Common myeloid progenitor, CD34-positive (primary cell): ENCODE measurements around the gene CNOT3.
A peak's percentile ranks its signal among the peaks of the same experiment; 100 is the strongest.

Experiments used
- CTCF ChIA-PET: fragments of 350-600 bp; sonication (Branson Sonifier 250); formaldehyde crosslinking; loops from one replicate; lab custom pipeline; 2021; ENCODE audit warnings: antibody characterized with exemption; lab: Charles Lee
- POLR2A ChIA-PET: fragments of 350-600 bp; sonication (Branson Sonifier 250); formaldehyde crosslinking; loops from one replicate; lab custom pipeline; 2021; ENCODE audit warnings: antibody characterized with exemption; lab: Charles Lee
- DNase-seq, 3 donors: peaks; one replicate each; pipeline versions ENCODE4 v3.0.0 to v3.0.0-alpha.2; 2013
- H3K27ac ChIP-seq, 2 experiments: 1 replicate in 1 of 2; 2 replicates in 1 of 2; pipeline ENCODE4 v1.7.0; 2013; ENCODE audit warnings: inconsistent platforms in 2 of 2, low read length in 2 of 2, mild to moderate bottlenecking in 2 of 2, low read depth in 1 of 2, moderate library complexity in 1 of 2; ENCODE audit not compliant: severe bottlenecking in 2 of 2, insufficient read depth in 1 of 2, poor library complexity in 1 of 2
- H3K27me3 ChIP-seq, 5 experiments: replicated peaks in 2 of 5; 1 replicate in 3 of 5; 2 replicates in 2 of 5; pipeline versions ENCODE4 v1.6.1 to v1.7.0; 2013; ENCODE audit warnings: low read length in 4 of 5, mild to moderate bottlenecking in 2 of 5, moderate library complexity in 2 of 5, inconsistent platforms in 1 of 5; ENCODE audit not compliant: insufficient read depth in 5 of 5, control insufficient read depth in 4 of 5
- H3K36me3 ChIP-seq, 4 experiments: 1 replicate in 2 of 4; 2 replicates in 2 of 4; pipeline versions ENCODE4 v1.6.1 to v1.7.0; 2013; ENCODE audit warnings: low read length in 3 of 4, control low read depth in 1 of 4, mild to moderate bottlenecking in 1 of 4; ENCODE audit not compliant: control insufficient read depth in 4 of 4, insufficient read depth in 4 of 4
- H3K4me1 ChIP-seq, 4 experiments: 1 replicate in 3 of 4; 2 replicates in 1 of 4; pipeline versions ENCODE4 v1.6.1 to v1.7.1; 2013; ENCODE audit warnings: low read length in 3 of 4, mild to moderate bottlenecking in 3 of 4, control low read depth in 1 of 4, inconsistent platforms in 1 of 4, moderate library complexity in 1 of 4; ENCODE audit not compliant: control insufficient read depth in 4 of 4, insufficient read depth in 4 of 4; ENCODE audit errors: control extremely low read depth in 1 of 4
- H3K4me3 ChIP-seq, 7 experiments: 1 replicate in 4 of 7; 2 replicates in 3 of 7; pipeline versions ENCODE4 v1.5.1 to v1.7.0; 2013; ENCODE audit warnings: mild to moderate bottlenecking in 7 of 7, low read length in 6 of 7, moderate library complexity in 6 of 7, inconsistent platforms in 2 of 7, low read depth in 2 of 7, control low read depth in 1 of 7; ENCODE audit not compliant: insufficient read depth in 4 of 7, control insufficient read depth in 1 of 7; ENCODE audit errors: extremely low read depth in 1 of 7
- H3K9me3 ChIP-seq, 5 experiments: 1 replicate in 4 of 5; 2 replicates in 1 of 5; pipeline versions ENCODE4 v1.6.1 to v1.7.1; 2013; ENCODE audit warnings: low read length in 4 of 5, mild to moderate bottlenecking in 2 of 5, inconsistent platforms in 1 of 5, low read depth in 1 of 5, moderate library complexity in 1 of 5; ENCODE audit not compliant: control insufficient read depth in 4 of 5, insufficient read depth in 2 of 5; ENCODE audit errors: control extremely low read depth in 1 of 5
- WGBS: methylation state at CpG from one replicate; pipeline ENCODE4 v1.1.5; 2013; ENCODE audit not compliant: insufficient coverage; 5-methylcytosine and 5-hydroxymethylcytosine counted together

Gene CNOT3

DNA sequence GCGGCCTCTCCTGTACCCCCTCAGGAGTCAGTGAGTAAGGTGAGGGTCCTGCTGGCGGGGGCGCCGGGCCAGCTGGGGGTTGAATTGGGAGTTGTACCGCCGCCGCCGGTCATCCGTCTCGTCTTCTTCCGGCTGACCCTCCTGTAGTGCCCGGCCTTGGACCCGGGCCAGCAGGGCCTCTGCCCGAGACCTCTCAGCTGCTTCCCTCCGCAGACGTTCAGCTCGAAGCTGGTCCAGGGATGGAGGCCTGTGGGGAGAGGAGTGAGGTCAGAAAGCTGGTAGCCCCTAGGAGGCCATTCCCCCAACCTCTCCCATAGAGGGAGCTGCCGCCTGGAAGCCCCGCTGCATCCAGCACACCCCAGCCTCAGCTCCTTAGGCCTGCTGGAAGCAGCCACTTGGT is 18.1 kb downstream of the CNOT3 start:
- Histone ChIP-seq H3K4me3 (no peak overlapping the region), H3K27me3 (no peaks in the 10 kb centered on the region), H3K36me3 (peaks cover 2 to 73% (median 56%) of the 10 kb centered on the region in 4 experiments), H3K4me1 (peaks cover 3 to 29% (median 21%) of the 10 kb centered on the region in 4 experiments), H3K27ac (no peak overlapping the region), H3K9me3 (no peaks in the 10 kb centered on the region)
- 95% methylated on average over 13 of the region's 19 CpGs for WGBS
- POLR2A ChIA-PET: interaction anchor here (1.2 kb wide), 1 partner anchor 14 kb away, joined by 3 read pairs; no protein-coding TSS in a partner anchor
- CTCF ChIA-PET: interaction anchor here (1.6 kb wide), 1 partner anchor 10 kb away, joined by 5 read pairs; no protein-coding TSS in a partner anchor
- DNase-seq: no peak

GRCh38 chr19:54156490-54156889 is 18.9 kb downstream of the CNOT3 start:
- DNase-seq: no peak
- POLR2A ChIA-PET: no interaction called here
- WGBS: 92% methylated on average over 9 of the region's 11 CpGs
- Histone ChIP-seq H3K27ac (no peak overlapping the region), H3K36me3 (peaks cover 2 to 67% (median 50%) of the 10 kb centered on the region in 4 experiments), H3K4me1 (peaks cover 3 to 33% (median 26%) of the 10 kb centered on the region in 4 experiments), H3K27me3 (no peaks in the 10 kb centered on the region), H3K9me3 (no peaks in the 10 kb centered on the region), H3K4me3 (no peak overlapping the region)
- CTCF ChIA-PET: interaction anchor here (1.1 to 1.6 kb wide), 3 partner anchors 11 to 13 kb away, joined by 3 to 5 read pairs (median 4); no protein-coding TSS in a partner anchor

GRCh38 chr19:54156953-54157352 is 19.4 kb downstream of the CNOT3 start:
- Histone ChIP-seq H3K27ac (no peak overlapping the region), H3K4me1 (peaks cover 3 to 37% (median 29%) of the 10 kb centered on the region in 4 experiments), H3K36me3 (peaks cover 2 to 62% (median 48%) of the 10 kb centered on the region in 4 experiments), H3K9me3 (no peaks in the 10 kb centered on the region), H3K27me3 (no peaks in the 10 kb centered on the region), H3K4me3 (no peak overlapping the region)
- POLR2A ChIA-PET: no interaction called here
- DNase-seq: no peak
- WGBS: 100% methylated on average over 3 of the region's 3 CpGs
- CTCF ChIA-PET: interaction anchor here (1.1 to 1.6 kb wide), 4 partner anchors 11 to 18 kb away, joined by 3 to 5 read pairs (median 4); no protein-coding TSS in a partner anchor

DNA sequence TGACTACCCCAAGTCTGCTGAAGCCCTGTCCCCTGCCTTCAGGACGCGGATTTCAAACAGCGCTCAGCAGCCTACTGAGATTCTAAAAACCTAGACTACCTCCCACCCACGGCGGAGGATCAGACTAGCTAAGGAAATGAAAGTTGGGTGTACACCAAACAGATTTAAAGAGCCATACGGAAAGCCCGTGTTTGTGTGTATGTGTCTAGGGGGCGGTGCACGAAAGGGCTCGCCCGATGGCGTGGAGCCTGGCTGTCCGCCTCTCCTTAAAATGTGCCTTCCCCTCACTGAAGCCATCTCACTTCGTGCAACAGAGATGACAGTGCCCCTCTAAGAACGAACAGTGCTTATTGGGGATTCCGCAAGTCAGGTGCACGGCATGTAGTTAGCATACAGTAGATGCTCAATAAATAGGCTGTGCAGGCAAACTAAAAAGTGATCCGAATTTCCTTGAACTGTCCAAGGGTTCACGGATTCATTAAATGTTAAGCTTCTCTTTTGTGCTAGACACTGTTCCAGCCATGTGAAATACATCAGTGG is 21.3 kb downstream of the CNOT3 start:
- H3K4me1 ChIP-seq: peaks cover 5 to 53% (median 36%) of the 10 kb centered on the region in 4 experiments
- WGBS: 4% methylated on average over 13 of the region's 19 CpGs
- H3K27me3 ChIP-seq: peaks cover 0 to 4% (median 0%) of the 10 kb centered on the region in 5 experiments
- H3K9me3 ChIP-seq: no peaks in the 10 kb centered on the region
- peak overlapping the region; percentile 54 to 94 (median 77) for H3K4me3 ChIP-seq
- H3K27ac ChIP-seq: peak overlapping the region; percentile 70 to 90
- POLR2A ChIA-PET: interaction anchor here (0.6 to 2.2 kb wide), 7 partner anchors 9 to 51 kb away, joined by 3 to 10 read pairs (median 5); partner anchors contain the start of genes CNOT3, MBOAT7, PRPF31 and TFPT
- peaks cover 2 to 43% (median 31%) of the 10 kb centered on the region in 4 experiments for H3K36me3 ChIP-seq
- peak in 1 of 3 donors; percentile 13 for DNase-seq
- CTCF ChIA-PET: interaction anchor here (0.7 to 2.5 kb wide), 5 partner anchors 9 to 68 kb away, joined by 3 to 11 read pairs (median 4); partner anchors contain the start of genes CNOT3 and MBOAT7

DNA sequence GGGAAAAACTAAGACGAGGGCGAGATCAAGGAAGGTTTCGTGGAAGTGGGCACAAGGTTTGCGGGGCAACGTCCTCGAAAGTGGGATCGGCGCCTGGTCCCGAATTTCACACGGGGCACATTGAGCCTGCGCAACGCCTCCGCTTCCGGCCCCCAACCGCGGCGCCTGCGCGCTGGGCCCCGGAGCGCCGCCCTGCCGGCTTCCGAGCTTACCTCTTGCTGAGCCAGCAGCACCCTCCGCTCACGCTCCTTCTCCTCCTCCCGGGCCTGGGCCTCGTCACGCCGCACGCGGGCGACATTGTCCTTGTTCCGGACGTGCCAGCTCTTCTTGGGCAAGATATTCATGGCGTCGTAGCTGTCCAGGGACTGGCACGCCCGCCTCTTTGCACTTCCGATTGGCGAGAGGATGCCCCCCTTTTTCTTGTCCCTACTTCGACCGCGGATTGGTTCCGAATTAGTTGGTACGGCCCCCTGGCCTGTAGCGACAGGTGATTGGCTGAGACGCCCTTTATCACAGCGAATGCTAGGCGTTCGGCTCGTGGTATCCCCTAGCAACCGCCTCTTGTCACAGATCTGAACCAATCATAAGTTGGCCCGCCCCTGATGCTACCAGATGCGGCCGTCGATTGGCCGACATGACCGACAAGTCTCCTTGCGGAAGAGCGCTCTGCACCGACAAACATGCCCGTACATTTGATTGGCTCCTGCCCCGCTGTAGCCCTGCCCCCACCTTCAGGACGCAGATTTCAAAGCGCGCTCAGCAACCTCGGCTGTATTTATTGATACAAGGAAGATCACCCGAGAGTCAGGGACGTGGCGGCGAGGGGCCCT is 22.0 kb downstream of the CNOT3 start, which contains the start of gene LENG1:
Gene LENG1, minus strand, starts transcription at position 370 of the 830 bp plus-strand sequence. Its CDS starts 26 bp downstream, at position 344.
- H3K4me3 ChIP-seq: peak within 1 kb of the TSS; percentile 54 to 94 (median 83)
- 0% methylated on average over 70 of the region's 72 CpGs for WGBS

GRCh38 chr19:54160182-54160811 is 22.7 kb downstream of the CNOT3 start:
- DNase-seq: no peak
- 3% methylated on average over 19 of the region's 28 CpGs for WGBS
- Histone ChIP-seq H3K27me3 (peaks cover 0 to 11% (median 0%) of the 10 kb centered on the region in 5 experiments), H3K27ac (peak overlapping the region; percentile 66 to 87), H3K4me1 (peaks cover 5 to 52% (median 45%) of the 10 kb centered on the region in 4 experiments), H3K4me3 (peak overlapping the region; percentile 54 to 94 (median 83)), H3K36me3 (peaks cover 2 to 29% (median 19%) of the 10 kb centered on the region in 4 experiments), H3K9me3 (peaks cover 0 to 3% (median 0%) of the 10 kb centered on the region in 5 experiments)
- POLR2A ChIA-PET: interaction anchor here (2.0 to 2.2 kb wide), 3 partner anchors 23 to 47 kb away, joined by 7 to 10 read pairs (median 9); partner anchors contain the start of genes CNOT3 and MBOAT7
- CTCF ChIA-PET: interaction anchor here (1.5 to 2.5 kb wide), 2 partner anchors 9 to 22 kb away, joined by 3 to 9 read pairs; partner anchors contain the start of gene CNOT3

More for the DNA sequence above, 22.0 kb downstream of the CNOT3 start, which contains the start of gene LENG1:
- Histone ChIP-seq H3K36me3 (peaks cover 2 to 36% (median 25%) of the 10 kb centered on the region in 4 experiments), H3K4me1 (peaks cover 5 to 58% (median 43%) of the 10 kb centered on the region in 4 experiments), H3K27ac (peak within 1 kb of the TSS; percentile 70 to 90), H3K9me3 (no peaks in the 10 kb centered on the region), H3K27me3 (peaks cover 0 to 10% (median 0%) of the 10 kb centered on the region in 5 experiments)
- peak; percentile 100 for DNase-seq
- CTCF ChIA-PET: interaction anchor here (1.5 to 2.5 kb wide), 4 partner anchors 9 to 30 kb away, joined by 3 to 11 read pairs (median 6); partner anchors contain the start of genes CNOT3 and MBOAT7
- POLR2A ChIA-PET: interaction anchor here (0.6 to 2.2 kb wide), 7 partner anchors 9 to 51 kb away, joined by 3 to 10 read pairs (median 5); partner anchors contain the start of genes CNOT3, MBOAT7, PRPF31 and TFPT
